Osteoblast (primary cell): ENCODE data around the gene ASB5. TPM values are rescaled to one million over a fixed set of nuclear protein-coding genes. Genes with fewer than 3 reads are reported as not detected.

ENCODE experiments used
- DNase-seq: peaks from one replicate; pipeline ENCODE4 v3.0.0; 2011; ENCODE audit warnings: low spot score, mixed read lengths; ENCODE audit not compliant: insufficient read length; ENCODE audit errors: missing footprints
- H2AFZ ChIP-seq: 2 replicates; pipeline ENCODE4 v1.6.0; 2011; ENCODE audit warnings: mild to moderate bottlenecking, low read length
- H3K27ac ChIP-seq: 2 replicates; pipeline ENCODE4 v1.5.1; 2011; ENCODE audit warnings: mild to moderate bottlenecking, low read depth, low read length, moderate library complexity
- H3K27me3 ChIP-seq: 2 replicates; pipeline ENCODE4 v1.6.0; 2012; ENCODE audit warnings: mild to moderate bottlenecking, control low read depth, inconsistent platforms, low read length, moderate library complexity; ENCODE audit not compliant: insufficient read depth
- H3K36me3 ChIP-seq: 2 replicates; pipeline ENCODE4 v1.5.1; 2011; ENCODE audit warnings: mild to moderate bottlenecking, low read length, control low read depth, moderate library complexity; ENCODE audit not compliant: insufficient read depth
- H3K4me1 ChIP-seq: 2 replicates; pipeline ENCODE4 v1.5.1; 2011; ENCODE audit warnings: mild to moderate bottlenecking, low read length, control low read depth, moderate library complexity; ENCODE audit not compliant: insufficient read depth
- H3K4me2 ChIP-seq: 2 replicates; pipeline ENCODE4 v1.6.0; 2011; ENCODE audit warnings: mild to moderate bottlenecking, low read length; ENCODE audit not compliant: insufficient read depth
- H3K4me3 ChIP-seq: fragments of 200-600 bp; sonication (generic); 3 replicates; pipeline ENCODE4 v1.5.1; 2012; ENCODE audit warnings: mild to moderate bottlenecking, low read length, inconsistent platforms; ENCODE audit not compliant: insufficient read depth
- H3K79me2 ChIP-seq: 2 replicates; pipeline ENCODE4 v1.6.0; 2012; ENCODE audit warnings: mild to moderate bottlenecking, low read length, control low read depth, inconsistent platforms; ENCODE audit not compliant: insufficient read depth
- H3K9me3 ChIP-seq: 2 replicates; pipeline ENCODE4 v1.5.1; 2011; ENCODE audit warnings: low read depth, low read length, control low read depth
- H4K20me1 ChIP-seq: 2 replicates; pipeline ENCODE4 v1.6.0; 2012; ENCODE audit warnings: mild to moderate bottlenecking, low read length, control low read depth; ENCODE audit not compliant: insufficient read depth
- total RNA-seq: library from RNA; depleted of rRNA; stranded (reverse); fragments of >200 nt; gene quantifications from 2 replicates; pipeline ENCODE4 v1.2.3, GENCODE V29; 2012
- TF ChIP-seq, protein P1 (sequence below): IDR thresholded peaks from 2 replicates; pipeline ENCODE4 v1.5.1; 2011; ENCODE audit warnings: mild to moderate bottlenecking, low read depth, low read length, moderate library complexity; ENCODE audit errors: extremely low read depth

Gene ASB5
- total RNA-seq, 1 donor: 1.1 TPM

DNA sequence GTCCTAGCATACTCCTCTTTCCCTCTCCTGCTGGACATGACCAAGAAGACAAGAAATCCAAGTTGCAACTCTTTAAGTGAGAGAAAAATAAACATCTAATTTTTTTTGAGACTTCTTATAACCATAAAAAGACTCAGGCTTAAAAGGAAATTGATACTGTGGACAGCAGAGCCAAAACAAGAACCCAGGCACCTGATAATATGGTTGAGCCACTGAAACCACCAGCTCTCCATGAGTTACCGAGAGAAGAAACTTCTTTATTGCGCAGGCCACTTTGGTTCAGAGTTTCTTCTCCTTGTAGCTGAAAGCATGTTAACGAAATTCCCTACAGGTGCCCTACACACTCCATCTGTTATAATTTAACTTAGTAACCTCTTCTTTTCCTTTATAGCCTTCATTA lies 39.4 kb upstream of the ASB5 start:
- TF ChIP-seq, protein P1, sequence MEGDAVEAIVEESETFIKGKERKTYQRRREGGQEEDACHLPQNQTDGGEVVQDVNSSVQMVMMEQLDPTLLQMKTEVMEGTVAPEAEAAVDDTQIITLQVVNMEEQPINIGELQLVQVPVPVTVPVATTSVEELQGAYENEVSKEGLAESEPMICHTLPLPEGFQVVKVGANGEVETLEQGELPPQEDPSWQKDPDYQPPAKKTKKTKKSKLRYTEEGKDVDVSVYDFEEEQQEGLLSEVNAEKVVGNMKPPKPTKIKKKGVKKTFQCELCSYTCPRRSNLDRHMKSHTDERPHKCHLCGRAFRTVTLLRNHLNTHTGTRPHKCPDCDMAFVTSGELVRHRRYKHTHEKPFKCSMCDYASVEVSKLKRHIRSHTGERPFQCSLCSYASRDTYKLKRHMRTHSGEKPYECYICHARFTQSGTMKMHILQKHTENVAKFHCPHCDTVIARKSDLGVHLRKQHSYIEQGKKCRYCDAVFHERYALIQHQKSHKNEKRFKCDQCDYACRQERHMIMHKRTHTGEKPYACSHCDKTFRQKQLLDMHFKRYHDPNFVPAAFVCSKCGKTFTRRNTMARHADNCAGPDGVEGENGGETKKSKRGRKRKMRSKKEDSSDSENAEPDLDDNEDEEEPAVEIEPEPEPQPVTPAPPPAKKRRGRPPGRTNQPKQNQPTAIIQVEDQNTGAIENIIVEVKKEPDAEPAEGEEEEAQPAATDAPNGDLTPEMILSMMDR: no peak
- no peaks in the 10 kb centered on the region for H4K20me1 ChIP-seq
- H2AFZ ChIP-seq: no peak overlapping the region
- H3K36me3 ChIP-seq: no peaks in the 10 kb centered on the region
- H3K4me1 ChIP-seq: no peaks in the 10 kb centered on the region
- no peaks in the 10 kb centered on the region for H3K9me3 ChIP-seq
- DNase-seq: no peak
- H3K4me2 ChIP-seq: no peak overlapping the region
- H3K4me3 ChIP-seq: no peak overlapping the region
- H3K27me3 ChIP-seq: no peaks in the 10 kb centered on the region
- H3K79me2 ChIP-seq: no peaks in the 10 kb centered on the region
- no peak overlapping the region for H3K27ac ChIP-seq

DNA sequence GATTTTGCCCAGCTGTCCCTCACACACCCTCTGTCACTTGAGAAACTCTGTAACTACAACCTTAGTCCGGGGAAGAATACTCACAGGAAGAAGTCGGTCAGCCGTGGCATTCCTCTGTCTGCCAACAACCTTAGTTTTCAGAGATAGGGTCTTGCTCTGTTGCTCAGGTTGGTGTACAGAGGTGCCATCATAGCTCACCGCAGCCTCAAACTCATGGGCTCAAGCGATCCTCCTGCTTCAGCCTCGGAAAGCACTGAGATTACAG lies 38.6 kb upstream of the ASB5 start:
- H3K4me1 ChIP-seq: peaks cover 2% of the 10 kb centered on the region
- H3K4me3 ChIP-seq: no peak overlapping the region
- no peak for DNase-seq
- no peak overlapping the region for H3K4me2 ChIP-seq
- no peak overlapping the region for H2AFZ ChIP-seq
- no peaks in the 10 kb centered on the region for H3K27me3 ChIP-seq
- no peaks in the 10 kb centered on the region for H3K79me2 ChIP-seq
- TF ChIP-seq, protein P1: no peak
- H3K36me3 ChIP-seq: no peaks in the 10 kb centered on the region
- no peaks in the 10 kb centered on the region for H4K20me1 ChIP-seq
- no peak overlapping the region for H3K27ac ChIP-seq
- no peaks in the 10 kb centered on the region for H3K9me3 ChIP-seq

DNA sequence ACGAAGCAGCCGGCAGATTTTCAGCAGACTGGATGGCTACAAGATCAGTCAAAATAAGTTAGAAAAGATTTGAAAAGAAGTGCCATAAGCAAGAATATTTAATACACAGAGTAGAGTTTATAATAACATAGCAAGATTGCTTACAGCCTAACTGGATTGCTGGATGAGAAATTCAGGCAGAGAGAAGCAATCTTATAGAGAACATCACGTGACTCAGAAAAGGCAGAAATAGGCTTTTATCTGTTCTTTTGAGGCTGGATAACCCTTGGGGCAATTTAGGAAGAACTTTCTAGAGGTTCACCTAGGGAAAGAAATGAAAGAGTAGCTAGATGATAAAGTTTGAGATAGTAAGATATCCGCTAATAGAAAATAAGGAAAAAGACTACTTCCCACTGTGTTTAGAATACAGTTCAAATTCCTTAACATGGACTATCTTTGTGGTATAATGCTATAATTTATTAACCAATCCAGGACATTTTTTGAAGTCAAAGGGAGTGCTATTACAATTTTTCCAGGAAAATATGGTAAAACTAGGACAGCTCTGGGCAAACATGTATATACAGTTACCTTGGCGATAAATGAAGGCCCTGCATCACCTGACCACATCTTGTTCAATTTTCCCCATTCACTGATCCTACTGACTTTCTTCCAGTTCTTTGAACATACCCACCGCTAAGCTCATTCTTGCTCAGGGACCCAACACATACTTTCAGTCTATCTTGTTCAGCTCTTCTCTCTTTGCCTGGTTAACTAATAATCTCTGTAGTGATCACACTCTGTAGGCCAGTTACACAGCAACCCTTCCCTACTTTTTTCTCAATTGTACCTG lies 38.0 kb upstream of the ASB5 start:
- H3K4me2 ChIP-seq: no peak overlapping the region
- H3K79me2 ChIP-seq: no peaks in the 10 kb centered on the region
- H3K4me1 ChIP-seq: peaks cover 6% of the 10 kb centered on the region
- H3K9me3 ChIP-seq: no peaks in the 10 kb centered on the region
- no peaks in the 10 kb centered on the region for H3K36me3 ChIP-seq
- no peak overlapping the region for H3K27ac ChIP-seq
- no peak overlapping the region for H2AFZ ChIP-seq
- no peak overlapping the region for H3K4me3 ChIP-seq
- DNase-seq: no peak
- no peaks in the 10 kb centered on the region for H3K27me3 ChIP-seq
- TF ChIP-seq, protein P1: no peak
- no peaks in the 10 kb centered on the region for H4K20me1 ChIP-seq

DNA sequence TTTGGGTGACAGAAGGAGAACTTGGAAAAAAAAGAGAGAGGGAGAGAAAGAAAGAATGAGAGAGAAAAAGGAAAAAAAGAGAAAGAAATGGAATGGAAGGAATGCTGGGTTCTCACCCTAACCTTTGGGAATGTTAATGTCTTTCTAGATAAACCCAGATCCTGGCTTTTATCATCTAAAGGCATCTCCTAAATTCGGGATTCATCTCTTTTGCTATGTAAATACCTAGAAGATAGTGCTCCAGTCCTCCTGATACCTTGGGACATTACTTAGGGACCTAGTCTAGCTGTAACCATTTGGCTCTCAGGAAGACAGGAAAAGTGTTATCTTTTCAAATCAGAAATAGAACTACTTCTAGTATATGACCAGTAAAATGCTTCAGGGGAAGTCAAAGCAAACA lies 34.9 kb upstream of the ASB5 start:
- Histone ChIP-seq H3K36me3 (no peaks in the 10 kb centered on the region), H2AFZ (no peak overlapping the region), H3K27me3 (no peaks in the 10 kb centered on the region), H3K79me2 (no peaks in the 10 kb centered on the region), H3K4me1 (peaks cover 12% of the 10 kb centered on the region), H3K9me3 (no peaks in the 10 kb centered on the region), H3K27ac (no peak overlapping the region), H3K4me2 (no peak overlapping the region), H4K20me1 (no peaks in the 10 kb centered on the region), H3K4me3 (no peak overlapping the region)
- TF ChIP-seq, protein P1: no peak
- DNase-seq: no peak
